Epithelial cell of esophagus (primary cell): Measurements from ENCODE around the gene SPINK1.
"Not testable (repeated sequence)": the region's sequence is repeated elsewhere in the genome, so short reads cannot be mapped to it uniquely, and the experiment has no call there.

Experiments used
- DNase-seq: peaks from one replicate; pipeline ENCODE4 v3.0.0; 2010; ENCODE audit warnings: low read depth
- H3K4me3 ChIP-seq: 2 replicates; pipeline ENCODE4 v1.5.1; 2011; ENCODE audit warnings: mild to moderate bottlenecking, low read length, control low read depth
- TF ChIP-seq, protein P1 (sequence below): IDR thresholded peaks from 2 replicates; pipeline ENCODE4 v1.5.1; 2011; ENCODE audit warnings: low read depth, mild to moderate bottlenecking, low read length, control low read depth, inconsistent platforms; ENCODE audit not compliant: insufficient read depth; ENCODE audit errors: missing control alignments

The SPINK1 gene

DNA sequence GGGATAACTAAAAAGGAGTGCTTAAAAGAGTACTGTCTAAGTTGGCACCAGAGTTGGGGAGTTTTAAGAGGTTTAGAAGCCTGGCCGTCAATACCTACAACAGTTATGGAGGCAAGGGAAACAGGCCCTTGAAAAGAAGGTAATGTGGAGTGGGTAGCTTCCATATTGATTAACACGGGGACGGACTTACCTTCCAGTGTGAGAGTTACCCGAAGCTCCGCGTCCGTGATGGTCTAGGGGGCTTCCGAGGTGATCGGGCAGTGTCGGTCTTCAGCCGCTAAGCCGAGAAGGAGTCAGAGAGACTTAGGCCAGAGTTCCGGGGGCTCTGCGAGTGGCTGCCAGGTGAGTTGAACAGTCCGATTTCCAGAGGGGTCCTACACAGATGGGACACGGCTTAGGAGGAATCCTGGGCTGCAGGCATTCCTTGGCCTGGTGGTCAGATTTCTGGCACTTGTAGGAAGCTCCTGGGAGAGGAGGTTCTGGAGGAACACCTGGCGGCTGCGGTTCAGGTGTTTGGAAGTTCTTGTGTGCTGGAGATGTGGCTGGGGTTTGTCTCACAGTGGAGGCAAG lies 40.6 kb upstream of the SPINK1 start:
- not testable (repeated sequence) for H3K4me3 ChIP-seq, DNase-seq

DNA sequence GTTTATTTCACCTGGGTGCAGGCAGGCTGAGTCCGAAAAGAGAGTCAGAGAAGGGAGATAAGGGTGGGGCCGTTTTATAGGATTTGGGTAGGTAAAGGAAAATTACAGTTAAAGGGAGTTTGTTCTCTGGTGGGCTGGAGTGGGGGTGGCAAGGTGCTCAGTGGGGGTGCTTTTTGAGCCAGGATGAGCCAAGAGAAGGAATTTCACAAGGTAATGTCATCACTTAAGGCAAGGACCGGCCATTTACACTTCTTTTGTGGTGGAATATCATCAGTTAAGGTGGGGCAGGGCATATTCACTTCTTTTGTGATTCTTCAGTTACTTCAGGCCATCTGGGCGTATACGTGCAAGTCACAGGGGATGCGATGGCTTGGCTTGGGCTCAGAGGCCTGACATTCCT lies 38.4 kb upstream of the SPINK1 start:
- H3K4me3 ChIP-seq, DNase-seq: not testable (repeated sequence)

DNA sequence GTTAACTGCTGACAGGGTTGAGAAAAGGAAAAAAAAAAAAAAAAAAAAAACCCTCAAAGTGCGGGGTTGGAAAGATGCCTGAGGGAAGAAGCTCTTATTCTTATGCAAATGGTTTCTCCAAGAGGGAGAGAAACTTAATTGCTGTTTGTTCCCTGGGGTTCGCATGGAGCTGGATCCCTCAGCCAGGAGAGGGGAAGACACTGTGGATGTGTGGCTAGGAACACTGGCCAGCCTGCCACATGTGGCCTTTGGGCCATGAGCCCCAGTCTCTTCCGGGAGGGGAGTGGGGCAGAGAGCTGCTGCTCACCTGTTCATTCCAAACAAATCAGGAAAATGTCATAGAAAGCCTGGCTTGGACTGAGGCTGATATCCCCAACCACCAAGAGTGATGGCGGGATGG lies 37.6 kb upstream of the SPINK1 start:
- no peak overlapping the region for H3K4me3 ChIP-seq
- no peak for DNase-seq
- TF ChIP-seq, protein P1, sequence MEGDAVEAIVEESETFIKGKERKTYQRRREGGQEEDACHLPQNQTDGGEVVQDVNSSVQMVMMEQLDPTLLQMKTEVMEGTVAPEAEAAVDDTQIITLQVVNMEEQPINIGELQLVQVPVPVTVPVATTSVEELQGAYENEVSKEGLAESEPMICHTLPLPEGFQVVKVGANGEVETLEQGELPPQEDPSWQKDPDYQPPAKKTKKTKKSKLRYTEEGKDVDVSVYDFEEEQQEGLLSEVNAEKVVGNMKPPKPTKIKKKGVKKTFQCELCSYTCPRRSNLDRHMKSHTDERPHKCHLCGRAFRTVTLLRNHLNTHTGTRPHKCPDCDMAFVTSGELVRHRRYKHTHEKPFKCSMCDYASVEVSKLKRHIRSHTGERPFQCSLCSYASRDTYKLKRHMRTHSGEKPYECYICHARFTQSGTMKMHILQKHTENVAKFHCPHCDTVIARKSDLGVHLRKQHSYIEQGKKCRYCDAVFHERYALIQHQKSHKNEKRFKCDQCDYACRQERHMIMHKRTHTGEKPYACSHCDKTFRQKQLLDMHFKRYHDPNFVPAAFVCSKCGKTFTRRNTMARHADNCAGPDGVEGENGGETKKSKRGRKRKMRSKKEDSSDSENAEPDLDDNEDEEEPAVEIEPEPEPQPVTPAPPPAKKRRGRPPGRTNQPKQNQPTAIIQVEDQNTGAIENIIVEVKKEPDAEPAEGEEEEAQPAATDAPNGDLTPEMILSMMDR, result no peak

DNA sequence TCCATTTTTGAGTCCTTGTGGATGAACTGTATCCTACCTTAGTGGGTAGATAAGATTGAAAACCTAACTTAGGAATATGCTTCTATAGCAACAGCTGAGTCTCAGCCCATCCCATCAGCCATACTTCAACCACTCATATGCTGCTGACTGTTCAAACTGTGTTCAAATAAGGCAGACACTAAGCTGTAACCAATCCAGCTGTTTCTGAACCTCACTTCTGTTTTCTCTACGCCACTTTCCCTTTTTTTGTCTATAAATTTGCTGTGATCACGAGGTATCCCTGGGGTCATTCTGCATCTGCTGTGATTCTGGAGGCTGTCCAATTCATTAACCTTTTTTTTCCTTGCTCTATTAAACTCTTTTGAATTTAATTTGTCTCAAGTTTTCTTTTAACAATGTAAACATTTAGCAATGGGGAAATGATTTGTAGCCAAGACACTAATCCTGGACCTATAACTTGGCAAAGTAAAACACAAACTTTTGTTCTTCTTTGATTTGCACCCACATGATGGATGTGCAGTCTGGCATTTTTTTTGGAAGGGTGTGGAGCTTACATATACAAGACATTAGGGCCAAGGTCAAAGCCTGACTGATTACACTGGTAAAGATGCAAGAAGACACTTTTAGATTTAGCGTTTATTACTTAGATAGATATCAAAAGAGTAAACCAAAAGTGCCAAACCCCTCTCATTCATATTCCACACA lies 32.1 kb upstream of the SPINK1 start:
- TF ChIP-seq, protein P1, result no peak
- DNase-seq, result no peak
- no peak overlapping the region for H3K4me3 ChIP-seq

DNA sequence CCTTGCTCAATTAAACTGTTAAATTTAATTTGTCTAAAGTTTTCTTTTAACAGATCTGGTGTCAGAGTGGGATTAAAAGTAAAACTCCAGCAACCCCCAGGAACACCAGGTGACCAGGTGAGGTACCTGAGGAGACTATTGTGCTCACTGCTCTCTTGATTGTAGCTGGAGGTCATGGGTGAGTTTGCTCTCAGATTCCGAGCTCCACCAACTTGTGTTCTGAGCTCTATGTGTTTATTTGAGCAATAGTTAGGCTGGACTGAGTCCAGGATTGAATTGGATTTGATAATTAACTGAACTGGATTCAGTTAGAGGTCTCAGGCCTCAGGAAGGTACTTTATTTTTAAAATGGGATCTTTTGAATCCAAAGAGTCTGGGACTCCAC lies 29.2 kb upstream of the SPINK1 start:
- H3K4me3 ChIP-seq, result no peak overlapping the region
- DNase-seq, result no peak
- TF ChIP-seq, protein P1, result no peak

DNA sequence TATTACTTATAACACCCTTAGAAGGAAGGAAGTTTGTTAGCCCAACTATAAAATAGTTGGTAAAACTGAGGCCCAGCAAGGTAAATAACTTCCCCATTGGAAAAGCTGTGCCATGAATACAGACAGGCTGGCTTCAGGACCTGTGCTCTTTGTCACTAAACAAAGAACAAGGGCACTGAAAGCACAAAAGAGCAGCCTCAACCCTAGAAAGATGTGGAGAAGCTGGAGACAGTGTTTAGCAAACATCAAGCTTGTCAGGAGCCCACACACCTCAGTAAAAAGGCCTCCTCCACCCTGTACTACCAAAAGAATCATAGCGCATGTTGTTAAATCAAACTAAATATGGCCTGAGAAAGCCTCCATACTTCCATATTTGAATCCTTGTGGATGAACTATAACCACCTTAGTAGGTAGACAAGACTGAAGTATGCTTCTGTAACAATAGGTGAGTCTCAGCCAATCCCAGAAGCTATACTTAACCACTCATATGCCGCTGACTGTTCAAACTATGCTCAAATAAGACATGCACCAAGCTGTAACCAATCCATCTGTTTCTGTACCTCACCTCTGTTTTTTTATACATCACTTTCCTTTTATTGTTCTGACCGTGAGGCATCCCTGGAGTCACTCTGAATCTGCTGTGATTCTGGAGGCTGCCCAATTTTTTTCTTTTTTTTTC lies 28.6 kb upstream of the SPINK1 start:
- H3K4me3 ChIP-seq, result no peak overlapping the region
- DNase-seq, result no peak

DNA sequence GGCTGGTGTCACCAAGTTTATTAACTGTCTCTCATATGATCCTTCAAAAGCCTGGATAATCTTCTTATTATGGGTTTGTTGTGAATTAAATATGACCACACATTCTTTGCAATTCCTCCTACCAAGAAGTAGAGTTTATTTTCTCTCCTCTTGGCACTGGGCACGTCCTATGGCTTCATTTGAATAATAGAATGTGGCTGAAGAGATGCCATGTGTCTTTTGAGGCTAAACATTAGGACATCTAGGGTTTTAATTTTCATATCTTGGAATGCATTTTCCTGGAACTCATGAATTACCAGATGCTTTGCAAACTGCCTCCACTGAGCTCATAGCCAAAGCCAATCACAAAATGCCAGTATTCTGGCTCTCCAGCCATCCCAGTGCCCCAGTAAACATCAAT lies 27.1 kb upstream of the SPINK1 start:
- no peak for DNase-seq
- H3K4me3 ChIP-seq, result no peak overlapping the region
- TF ChIP-seq, protein P1, result no peak

More for the DNA sequence above, 28.6 kb upstream of the SPINK1 start:
- TF ChIP-seq, protein P1, result no peak
